Stimulated activated naive CD8-positive, alpha-beta T cell treated with anti-CD3 and anti-CD28 coated beads, Interleukin-15, amount 100 ng/mL, for 72 hours (primary cell): ENCODE data around the gene RAPGEFL1.
"Not testable (repeated sequence)": the region's sequence is repeated elsewhere in the genome, so short reads cannot be mapped to it uniquely, and the experiment has no call there.

ENCODE experiments used
- ATAC-seq: fragments of 150-1000 bp; cut with Tn5 transposase; 2 replicates; pipeline ENCODE4 v1.10.0; 2021; ENCODE audit warnings: mild to moderate bottlenecking, moderate library complexity
- DNase-seq, 2 donors: peaks; one replicate each; pipeline ENCODE4 v3.0.0; 2021 to 2022
- H3K27ac Mint-ChIP-seq, 2 donors: one replicate each; pipeline ENCODE4 v1.8.0; 2022; ENCODE audit warnings: mild to moderate bottlenecking in 2 of 2, mixed read lengths in 2 of 2, moderate library complexity in 2 of 2
- H3K27me3 Mint-ChIP-seq: one replicate; pipeline ENCODE4 v1.8.0; 2022; ENCODE audit warnings: mixed read lengths
- H3K4me1 Mint-ChIP-seq: one replicate; pipeline ENCODE4 v1.8.0; 2022; ENCODE audit warnings: mild to moderate bottlenecking, mixed read lengths
- H3K4me3 Mint-ChIP-seq, 2 donors: one replicate each; pipeline ENCODE4 v1.8.0; 2022; ENCODE audit warnings: mild to moderate bottlenecking in 2 of 2, mixed read lengths in 2 of 2, moderate library complexity in 1 of 2
- H3K9me3 Mint-ChIP-seq, 2 donors: one replicate each; pipeline ENCODE4 v1.8.0; 2022; ENCODE audit warnings: mixed read lengths in 2 of 2

RAPGEFL1 gene

GRCh38 chr17:40182606-40183005, 5.3 kb downstream of the RAPGEFL1 start:
- H3K9me3 Mint-ChIP-seq: no peaks in the 10 kb centered on the region

GRCh38 chr17:40187238-40187637, 10.0 kb downstream of the RAPGEFL1 start:
- ATAC-seq (no peak), DNase-seq (no peak)
- no peak overlapping the region for H3K27ac Mint-ChIP-seq
- no peaks in the 10 kb centered on the region for H3K9me3 Mint-ChIP-seq
- H3K4me3 Mint-ChIP-seq: no peak overlapping the region
- peaks cover 10% of the 10 kb centered on the region for H3K4me1 Mint-ChIP-seq
- H3K27me3 Mint-ChIP-seq: peaks cover 7% of the 10 kb centered on the region

More at GRCh38 chr17:40182606-40183005, 5.3 kb downstream of the RAPGEFL1 start:
- Mint-ChIP-seq H3K27me3 (peaks cover 7% of the 10 kb centered on the region), H3K4me3 (no peak overlapping the region), H3K4me1 (peaks cover 7% of the 10 kb centered on the region), H3K27ac (peak overlapping the region in 1 of 2 donors; percentile 27)
- no peak for DNase-seq
- no peak for ATAC-seq

GRCh38 chr17:40188694-40189093, 11.4 kb downstream of the RAPGEFL1 start:
- Mint-ChIP-seq H3K27me3 (peaks cover 7% of the 10 kb centered on the region), H3K4me3 (no peak overlapping the region), H3K27ac (no peak overlapping the region), H3K4me1 (peaks cover 10% of the 10 kb centered on the region), H3K9me3 (no peaks in the 10 kb centered on the region)
- ATAC-seq (no peak), DNase-seq (no peak)

GRCh38 chr17:40190197-40191021, 13.1 kb downstream of the RAPGEFL1 start:
- H3K27ac Mint-ChIP-seq: no peak overlapping the region

DNA sequence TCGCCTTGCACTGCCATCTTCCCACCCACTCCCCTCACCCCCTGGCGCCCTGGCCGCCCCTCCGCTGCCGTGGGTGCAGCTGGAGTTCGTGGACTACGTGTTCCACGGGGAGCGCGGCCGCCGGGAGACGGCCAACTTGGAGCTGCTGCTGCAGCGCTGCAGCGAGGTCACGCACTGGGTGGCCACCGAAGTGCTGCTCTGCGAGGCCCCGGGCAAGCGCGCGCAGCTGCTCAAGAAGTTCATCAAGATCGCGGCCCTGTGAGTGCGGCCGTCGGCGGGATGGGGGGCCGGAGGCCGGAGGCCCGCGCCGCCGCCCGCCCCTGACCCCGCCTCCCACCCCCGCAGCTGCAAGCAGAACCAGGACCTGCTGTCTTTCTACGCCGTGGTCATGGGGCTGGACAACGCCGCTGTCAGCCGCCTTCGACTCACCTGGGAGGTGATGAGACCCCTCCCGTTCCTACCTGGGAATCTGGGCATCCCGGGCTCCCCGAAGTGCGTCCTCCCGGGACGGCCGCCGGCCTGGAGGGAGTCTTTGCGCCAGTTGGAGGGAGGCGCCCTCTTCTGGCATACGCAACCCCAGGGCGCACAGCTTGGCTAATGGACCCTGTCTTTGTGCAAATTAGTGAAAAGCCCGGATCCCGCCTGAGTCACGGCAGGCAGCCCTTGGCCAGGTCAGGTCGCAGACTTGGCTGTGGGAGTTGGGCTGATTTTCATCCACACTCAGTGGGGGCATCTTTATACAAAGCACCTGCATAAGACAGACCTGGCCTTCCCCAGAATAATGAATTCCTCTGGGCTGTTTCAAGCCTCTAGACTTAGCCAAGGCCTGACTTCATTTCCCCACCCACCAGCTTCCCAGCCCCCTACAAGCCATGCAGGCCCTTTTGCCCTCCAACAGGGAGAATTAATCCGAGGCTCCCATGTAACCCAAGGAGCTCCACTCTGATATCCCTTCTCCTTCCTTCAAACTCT, 14.3 kb downstream of the RAPGEFL1 start:
- H3K27me3 Mint-ChIP-seq: peaks cover 7% of the 10 kb centered on the region
- no peaks in the 10 kb centered on the region for H3K9me3 Mint-ChIP-seq
- peak; percentile 85 for ATAC-seq
- H3K27ac Mint-ChIP-seq: peak overlapping the region in 1 of 2 donors; percentile 79
- DNase-seq: peak; percentile 67 to 73
- peaks cover 15% of the 10 kb centered on the region for H3K4me1 Mint-ChIP-seq
- H3K4me3 Mint-ChIP-seq: peak overlapping the region; percentile 90

More at GRCh38 chr17:40190197-40191021, 13.1 kb downstream of the RAPGEFL1 start:
- H3K27me3 Mint-ChIP-seq: peaks cover 7% of the 10 kb centered on the region
- no peaks in the 10 kb centered on the region for H3K9me3 Mint-ChIP-seq
- H3K4me3 Mint-ChIP-seq: peak overlapping the region; percentile 61 to 90
- peaks cover 14% of the 10 kb centered on the region for H3K4me1 Mint-ChIP-seq
- ATAC-seq (peak; percentile 75), DNase-seq (peak; percentile 37 to 48)

GRCh38 chr17:40192961-40193360, 15.7 kb downstream of the RAPGEFL1 start:
- H3K27ac Mint-ChIP-seq: no peak overlapping the region
- DNase-seq: no peak
- ATAC-seq: no peak
- H3K27me3 Mint-ChIP-seq: peaks cover 7% of the 10 kb centered on the region
- H3K4me3 Mint-ChIP-seq: no peak overlapping the region
- peaks cover 15% of the 10 kb centered on the region for H3K4me1 Mint-ChIP-seq
- H3K9me3 Mint-ChIP-seq: no peaks in the 10 kb centered on the region

DNA sequence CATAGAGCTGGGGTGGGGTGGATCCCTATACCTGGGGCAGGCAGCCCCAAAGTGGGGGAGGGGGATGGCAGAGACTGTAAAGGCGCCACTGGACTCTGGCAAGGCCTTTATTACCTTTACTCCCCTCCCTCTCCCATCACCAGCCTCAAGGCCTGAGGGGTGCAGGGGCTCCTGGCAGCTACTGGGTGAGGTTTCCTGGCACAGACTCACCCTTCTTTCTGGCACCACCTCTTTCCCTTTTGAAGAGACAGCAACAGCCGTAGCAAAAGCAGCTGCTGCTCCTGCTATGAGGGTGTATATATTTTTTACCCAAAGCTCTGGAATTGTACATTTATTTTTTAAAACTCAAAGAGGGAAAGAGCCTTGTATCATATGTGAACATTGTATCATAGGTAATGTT, 17.6 kb downstream of the RAPGEFL1 start:
- Mint-ChIP-seq H3K27me3 (peaks cover 12% of the 10 kb centered on the region), H3K4me3 (no peak overlapping the region), H3K27ac (no peak overlapping the region), H3K9me3 (no peaks in the 10 kb centered on the region), H3K4me1 (peaks cover 15% of the 10 kb centered on the region)
- DNase-seq (no peak), ATAC-seq (no peak)

GRCh38 chr17:40197550-40197949, 20.3 kb downstream of the RAPGEFL1 start:
- peak overlapping the region in 1 of 2 donors; percentile 29 for H3K4me3 Mint-ChIP-seq
- no peak for ATAC-seq
- no peak overlapping the region for H3K27ac Mint-ChIP-seq

GRCh38 chr17:40197965-40198456, 20.7 kb downstream of the RAPGEFL1 start:
- peak overlapping the region; percentile 59 for H3K4me3 Mint-ChIP-seq
- not testable (repeated sequence) for H3K27me3 Mint-ChIP-seq, H3K27ac Mint-ChIP-seq, H3K9me3 Mint-ChIP-seq, H3K4me1 Mint-ChIP-seq
- ATAC-seq (peak; percentile 36), DNase-seq (peak; percentile 40 to 41)

More at GRCh38 chr17:40197550-40197949, 20.3 kb downstream of the RAPGEFL1 start:
- H3K4me1 Mint-ChIP-seq: peaks cover 4% of the 10 kb centered on the region
- no peak for DNase-seq
- H3K9me3 Mint-ChIP-seq: no peaks in the 10 kb centered on the region
- peaks cover 8% of the 10 kb centered on the region for H3K27me3 Mint-ChIP-seq

DNA sequence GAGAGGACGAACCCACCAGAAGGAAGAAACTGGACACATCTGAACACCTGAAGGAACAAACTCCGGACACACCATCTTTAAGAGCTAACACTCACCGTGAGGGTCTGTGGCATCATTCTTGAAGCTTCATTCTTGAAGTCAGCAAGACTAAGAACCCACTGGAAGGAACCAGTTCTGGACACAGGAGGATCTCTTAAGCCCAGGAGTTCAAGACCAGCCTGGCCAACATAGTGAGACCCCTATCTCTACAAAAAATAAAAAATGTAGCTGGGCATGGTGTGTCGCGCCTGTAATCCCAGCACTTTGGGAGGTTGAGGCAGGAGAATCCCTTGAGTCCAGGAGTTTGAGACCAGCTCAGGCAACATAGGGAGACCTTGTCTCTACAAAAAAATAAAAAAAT, 21.3 kb downstream of the RAPGEFL1 start:
- peaks cover 4% of the 10 kb centered on the region for H3K4me1 Mint-ChIP-seq
- no peak for DNase-seq
- H3K27ac Mint-ChIP-seq: no peak overlapping the region
- no peak for ATAC-seq
- no peaks in the 10 kb centered on the region for H3K9me3 Mint-ChIP-seq
- H3K27me3 Mint-ChIP-seq: peaks cover 8% of the 10 kb centered on the region
- H3K4me3 Mint-ChIP-seq: peak overlapping the region; percentile 59

GRCh38 chr17:40203131-40203530, 25.9 kb downstream of the RAPGEFL1 start:
- ATAC-seq: no peak
- H3K4me1 Mint-ChIP-seq: no peaks in the 10 kb centered on the region

GRCh38 chr17:40206193-40206592, 28.9 kb downstream of the RAPGEFL1 start:
- not testable (repeated sequence) for ATAC-seq, H3K4me1 Mint-ChIP-seq, H3K27ac Mint-ChIP-seq, H3K9me3 Mint-ChIP-seq, DNase-seq, H3K27me3 Mint-ChIP-seq, H3K4me3 Mint-ChIP-seq

More at GRCh38 chr17:40203131-40203530, 25.9 kb downstream of the RAPGEFL1 start:
- no peak for DNase-seq
- Mint-ChIP-seq H3K9me3 (no peaks in the 10 kb centered on the region), H3K27ac (no peak overlapping the region), H3K27me3 (peaks cover 8% of the 10 kb centered on the region), H3K4me3 (no peak overlapping the region)

DNA sequence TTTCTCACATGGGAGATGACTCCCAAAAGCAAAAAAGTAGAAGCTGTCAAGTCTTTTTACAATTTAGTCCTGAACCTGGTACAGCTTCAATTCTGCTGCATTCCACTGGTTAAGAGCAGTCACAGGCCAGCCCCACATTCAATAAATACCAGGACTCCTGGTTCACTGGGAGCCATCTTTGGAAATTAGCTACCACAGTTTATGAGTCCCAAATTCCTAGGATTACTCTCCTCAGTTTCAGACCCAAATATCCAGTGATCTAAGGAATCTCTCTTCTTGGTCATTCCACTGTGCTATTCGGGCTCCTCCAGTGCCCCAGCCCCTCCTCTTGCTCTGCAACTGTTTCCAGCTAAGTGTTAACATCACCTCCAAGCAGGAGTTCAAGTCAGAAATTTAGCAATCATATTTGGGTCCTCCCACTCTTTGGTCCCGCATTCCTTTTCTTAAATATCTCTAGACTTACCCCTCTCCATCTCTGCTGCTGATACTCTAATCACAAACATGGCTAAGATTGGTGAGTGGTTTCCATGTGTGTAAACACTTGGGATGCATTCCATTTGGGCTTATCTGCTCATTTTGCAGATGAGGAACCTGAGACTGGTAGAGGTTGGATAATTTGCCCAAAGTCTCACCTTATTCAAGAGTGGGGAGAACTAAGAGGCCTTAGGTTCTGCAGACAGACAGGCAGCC, 32.3 kb downstream of the RAPGEFL1 start:
- Mint-ChIP-seq H3K27ac (no peak overlapping the region), H3K27me3 (no peaks in the 10 kb centered on the region), H3K4me1 (no peaks in the 10 kb centered on the region), H3K4me3 (no peak overlapping the region), H3K9me3 (no peaks in the 10 kb centered on the region)
- ATAC-seq (no peak), DNase-seq (no peak)

- not testable (repeated sequence) for H3K27ac Mint-ChIP-seq, DNase-seq, H3K9me3 Mint-ChIP-seq, ATAC-seq, H3K27me3 Mint-ChIP-seq, H3K4me3 Mint-ChIP-seq
- peaks cover 12% of the 10 kb centered on the region for H3K4me1 Mint-ChIP-seq
Measured at GRCh38 chr17:40213914-40214313, 36.6 kb downstream of the RAPGEFL1 start.
